Measurements from ENCODE around the gene FAR1.
"Not testable (repeated sequence)": the region's sequence is repeated elsewhere in the genome, so short reads cannot be mapped to it uniquely, and the experiment has no call there.

The FAR1 gene, protein sequence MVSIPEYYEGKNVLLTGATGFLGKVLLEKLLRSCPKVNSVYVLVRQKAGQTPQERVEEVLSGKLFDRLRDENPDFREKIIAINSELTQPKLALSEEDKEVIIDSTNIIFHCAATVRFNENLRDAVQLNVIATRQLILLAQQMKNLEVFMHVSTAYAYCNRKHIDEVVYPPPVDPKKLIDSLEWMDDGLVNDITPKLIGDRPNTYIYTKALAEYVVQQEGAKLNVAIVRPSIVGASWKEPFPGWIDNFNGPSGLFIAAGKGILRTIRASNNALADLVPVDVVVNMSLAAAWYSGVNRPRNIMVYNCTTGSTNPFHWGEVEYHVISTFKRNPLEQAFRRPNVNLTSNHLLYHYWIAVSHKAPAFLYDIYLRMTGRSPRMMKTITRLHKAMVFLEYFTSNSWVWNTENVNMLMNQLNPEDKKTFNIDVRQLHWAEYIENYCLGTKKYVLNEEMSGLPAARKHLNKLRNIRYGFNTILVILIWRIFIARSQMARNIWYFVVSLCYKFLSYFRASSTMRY

DNA sequence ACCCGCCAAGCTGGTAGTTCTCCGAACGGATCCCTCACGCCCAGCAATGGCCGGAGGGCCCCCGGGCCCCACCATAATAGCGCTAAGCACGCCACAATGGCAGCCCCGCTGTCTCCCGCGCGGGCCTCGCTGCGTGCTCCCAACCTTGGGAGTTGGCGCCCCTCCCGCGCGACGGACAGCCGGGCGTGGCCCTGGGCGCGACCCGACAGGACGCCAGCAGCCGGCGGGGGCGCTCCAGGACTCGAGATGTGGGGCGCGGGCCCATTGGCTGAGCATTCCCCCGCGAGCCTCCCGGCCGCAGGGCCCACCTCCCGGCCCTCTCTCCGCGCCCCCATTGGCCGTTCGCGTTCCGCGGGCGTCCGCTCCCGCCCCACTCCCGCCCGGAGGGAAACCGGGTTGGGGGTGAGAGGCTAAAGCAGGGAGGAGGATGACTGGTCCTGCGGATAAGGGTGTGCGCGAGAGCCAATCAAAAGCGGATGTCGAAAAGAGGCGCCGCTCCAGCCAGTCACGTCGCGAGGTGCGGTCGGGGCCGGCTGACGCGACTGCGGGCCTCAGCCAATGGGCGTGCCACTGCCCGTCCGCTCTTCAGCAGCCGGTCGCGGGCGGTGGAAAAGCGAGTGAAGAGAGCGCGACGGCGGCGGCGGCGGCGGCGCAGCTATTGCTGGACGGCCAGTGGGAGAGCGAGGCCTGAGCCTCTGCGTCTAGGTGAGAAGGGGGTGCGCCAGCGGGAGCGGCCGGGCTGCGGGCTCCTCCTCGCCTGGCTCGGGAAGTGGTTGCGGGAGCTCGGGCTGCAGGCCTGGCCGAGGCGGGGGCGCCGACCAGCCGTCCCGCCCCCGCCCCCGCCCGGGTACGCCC lies at the start of gene FAR1:
Gene FAR1 (plus strand): TSS at position 567 of the 855 bp plus-strand sequence. CDS start 26,098 bp downstream, outside the sequence.
- peak; percentile 89 to 93 for DNase-seq (ENCODE audit: low read depth in 2 of 2)

DNA sequence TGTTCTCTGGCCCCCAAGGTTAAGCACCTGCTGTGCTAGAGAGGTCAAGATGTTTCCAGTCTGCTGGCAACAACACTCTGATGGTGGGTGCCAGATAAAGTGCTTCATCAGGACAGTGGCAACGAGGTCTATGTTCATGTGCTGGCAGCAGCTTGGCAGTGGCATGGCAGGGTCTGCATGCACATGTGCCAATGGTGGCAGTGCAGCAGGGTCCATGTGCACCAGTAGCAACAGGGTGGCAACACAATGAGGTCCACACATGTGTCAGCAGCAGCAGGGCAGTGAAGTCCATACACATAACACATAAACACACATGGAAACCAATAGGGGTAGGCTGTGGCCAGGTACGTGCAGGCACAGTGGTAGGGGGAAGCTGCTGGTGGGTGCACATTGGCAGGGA lies 48.4 kb upstream of the FAR1 start:
- DNase-seq (ENCODE audit: low read depth in 2 of 2), result no peak

DNA sequence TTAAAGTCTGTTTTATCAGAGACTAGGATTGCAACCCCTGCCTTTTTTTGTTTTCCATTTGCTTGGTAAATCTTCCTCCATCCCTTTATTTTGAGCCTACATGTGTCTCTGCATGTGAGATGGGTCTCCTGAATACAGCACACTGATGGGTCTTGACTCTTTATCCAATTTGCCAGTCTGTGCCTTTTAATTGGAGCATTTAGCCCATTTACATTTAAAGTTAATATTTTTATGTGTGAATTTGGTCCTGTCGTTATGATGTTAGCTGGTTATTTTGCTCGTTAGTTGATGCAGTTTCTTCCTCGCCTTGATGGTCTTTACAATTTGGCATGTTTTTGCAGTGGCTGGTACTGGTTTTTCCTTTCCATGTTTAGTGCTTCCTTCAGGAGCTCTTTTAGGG lies 41.6 kb upstream of the FAR1 start:
- DNase-seq (ENCODE audit: low read depth in 2 of 2), result not testable (repeated sequence)

DNA sequence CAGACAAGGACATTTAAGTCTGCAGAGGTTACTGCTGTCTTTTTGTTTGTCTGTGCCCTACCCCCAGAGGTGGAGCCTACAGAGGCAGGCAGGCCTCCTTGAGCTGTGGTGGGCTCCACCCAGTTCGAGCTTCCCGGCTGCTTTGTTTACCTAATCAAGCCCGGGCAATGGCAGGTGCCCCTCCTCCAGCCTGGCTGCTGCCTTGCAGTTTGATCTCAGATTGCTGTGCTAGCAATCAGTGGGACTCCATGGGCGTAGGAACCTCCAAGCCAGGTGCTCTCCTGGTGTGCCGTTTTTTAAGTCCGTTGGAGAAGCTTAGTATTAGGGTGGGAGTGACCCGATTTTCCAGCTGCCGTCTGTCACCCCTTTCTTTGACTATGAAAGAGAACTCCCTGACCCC lies 39.8 kb upstream of the FAR1 start:
- not testable (repeated sequence) for DNase-seq (ENCODE audit: low read depth in 2 of 2)

DNA sequence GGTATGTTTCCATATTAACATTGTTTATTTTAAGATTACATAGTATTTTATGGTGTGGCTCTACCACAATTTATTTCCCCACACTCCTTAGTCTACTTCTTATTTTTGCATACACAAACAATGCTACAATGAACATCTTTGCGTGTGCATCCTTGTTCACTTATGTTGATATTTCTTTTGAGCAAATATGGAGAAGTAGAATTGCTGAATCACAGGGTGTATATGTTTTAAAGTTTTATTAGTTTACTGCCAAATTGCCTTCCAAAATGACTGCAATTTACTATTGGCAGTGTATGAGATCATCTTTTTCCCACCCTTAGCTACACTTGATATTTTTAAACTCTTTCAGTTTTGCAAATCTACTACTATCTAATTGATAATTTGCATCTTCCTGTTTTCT lies 38.7 kb upstream of the FAR1 start:
- no peak for DNase-seq (ENCODE audit: low read depth in 2 of 2)

DNA sequence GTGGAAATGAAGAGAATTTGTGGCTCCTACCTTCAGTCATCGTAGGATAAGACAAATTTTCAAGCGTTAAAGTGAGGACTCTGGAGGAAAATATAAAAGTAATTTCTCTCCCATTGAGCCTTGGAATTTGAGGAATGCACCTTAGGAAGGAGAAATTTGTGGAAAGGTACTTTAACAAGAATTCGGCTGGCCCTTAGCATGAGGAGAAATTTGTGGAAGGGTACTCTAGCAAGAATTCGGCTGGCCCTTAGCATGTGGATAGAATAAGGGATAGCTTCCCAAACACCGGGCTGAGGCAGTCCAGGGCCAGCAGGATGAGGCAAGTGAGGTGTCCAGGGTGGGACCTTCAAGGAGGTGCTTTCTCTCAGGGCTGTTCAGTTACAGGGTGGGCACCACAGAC lies 33.2 kb upstream of the FAR1 start:
- no peak for DNase-seq (ENCODE audit: low read depth in 2 of 2)

DNA sequence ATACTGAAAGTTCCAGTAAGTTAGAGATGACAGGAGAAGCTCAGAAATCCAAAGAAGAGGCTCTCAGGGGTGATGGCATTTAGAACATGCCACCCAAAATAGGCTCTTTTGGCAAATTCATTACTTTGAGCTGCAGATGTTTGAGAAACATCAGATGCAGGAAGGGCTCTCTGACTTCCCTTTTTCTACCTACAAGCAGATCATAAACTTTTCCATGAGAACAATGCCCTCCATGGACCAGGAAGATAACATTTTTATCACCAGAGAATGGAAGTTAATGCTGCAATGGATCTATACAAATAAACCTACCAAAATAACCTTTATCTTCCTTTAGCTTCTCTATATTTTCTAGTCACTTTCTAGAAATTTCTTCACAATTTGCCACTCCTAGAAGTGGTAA lies 32.7 kb upstream of the FAR1 start:
- no peak for DNase-seq (ENCODE audit: low read depth in 2 of 2)

DNA sequence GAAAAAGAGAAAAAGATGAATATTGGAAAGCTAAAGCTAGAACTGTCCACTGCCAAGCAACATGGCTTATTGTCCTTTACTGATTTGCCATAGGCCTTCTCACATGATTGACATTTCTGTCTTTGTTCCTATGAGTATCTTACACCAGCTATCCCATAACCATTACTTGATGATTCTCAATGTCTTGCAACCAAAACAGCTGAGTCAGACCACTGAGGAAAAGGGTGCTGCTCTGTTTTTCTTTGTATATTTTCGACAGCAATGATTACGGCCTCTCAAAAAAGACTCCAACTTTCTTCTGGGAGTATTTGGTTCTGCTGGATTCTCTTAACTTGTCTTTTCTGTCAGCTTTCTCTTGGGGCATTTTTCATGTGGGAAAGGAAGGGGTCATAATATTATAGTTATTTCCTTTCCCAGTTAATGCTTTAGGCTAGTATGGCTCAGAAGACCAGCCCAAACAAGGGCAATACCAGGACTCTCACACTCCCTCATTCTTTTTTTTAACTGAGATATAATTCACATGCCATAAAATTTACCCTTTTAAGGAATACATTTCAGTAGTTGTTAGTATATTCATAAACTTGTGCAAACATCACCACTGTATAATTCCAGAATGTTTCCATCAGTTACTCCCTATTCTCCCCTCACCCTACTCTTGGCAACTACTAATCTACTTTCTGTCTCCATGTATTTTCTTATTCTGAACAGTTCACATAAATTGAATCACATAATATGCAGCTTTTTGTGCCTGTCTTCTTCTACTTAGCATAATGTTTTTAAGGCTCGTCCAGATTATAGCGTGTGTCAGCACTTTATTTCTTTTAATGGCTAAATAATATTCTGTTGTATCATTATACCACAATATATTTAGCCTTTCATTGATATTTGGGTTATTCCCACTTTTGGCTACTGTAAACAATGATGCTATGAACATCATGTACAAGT lies 31.1 kb upstream of the FAR1 start:
- no peak for DNase-seq (ENCODE audit: low read depth in 2 of 2)

DNA sequence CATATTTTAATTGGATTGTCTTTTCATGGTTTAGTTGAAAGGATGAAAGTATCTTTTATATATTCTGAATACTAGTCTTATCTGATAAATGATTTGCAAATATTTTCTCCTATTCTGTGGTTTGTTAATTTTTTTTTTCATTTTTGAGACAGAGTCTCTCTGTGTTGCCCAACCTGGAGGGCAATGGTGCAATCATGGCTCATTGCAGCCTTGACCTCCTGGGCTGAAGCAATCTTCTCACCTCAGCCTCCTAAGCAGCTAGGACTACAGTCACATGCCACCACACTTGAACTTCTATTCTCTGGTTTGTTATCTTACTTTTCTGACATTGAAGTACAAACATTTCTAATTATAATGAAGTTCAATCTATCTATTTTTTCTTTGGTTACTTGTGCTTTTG lies 30.0 kb upstream of the FAR1 start:
- no peak for DNase-seq (ENCODE audit: low read depth in 2 of 2)

DNA sequence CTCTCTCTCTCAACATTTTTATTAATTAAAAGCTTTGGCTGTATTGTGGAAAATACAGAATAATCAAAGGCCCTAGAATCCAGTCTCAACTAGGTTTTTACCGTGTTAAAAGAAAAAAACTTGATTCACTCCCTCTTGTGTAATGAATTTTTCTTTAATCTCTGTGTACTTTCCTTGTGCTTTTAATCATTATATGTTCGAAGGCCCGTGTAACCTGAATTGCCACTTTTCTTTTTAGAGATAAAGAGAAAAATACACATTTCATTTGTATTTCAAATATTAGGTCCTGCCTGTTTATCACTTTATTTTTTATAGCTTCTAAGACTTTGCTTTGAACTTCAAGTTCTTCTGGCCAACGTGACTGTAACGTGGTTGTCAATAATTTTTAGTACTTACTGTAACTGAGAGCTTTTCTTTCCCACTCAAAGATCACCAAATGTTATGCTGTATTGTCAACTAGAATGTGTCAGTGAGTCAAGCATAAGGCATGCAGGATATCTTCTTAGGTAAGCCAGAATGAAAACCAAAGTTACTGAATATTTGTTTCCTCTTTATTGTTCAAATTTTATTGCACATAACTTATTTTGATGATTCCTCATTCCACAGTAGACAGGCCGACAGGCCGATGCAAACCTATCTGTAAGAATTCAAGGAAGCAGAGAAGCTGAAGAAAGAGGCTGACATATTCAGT lies 23.3 kb upstream of the FAR1 start:
- no peak for DNase-seq (ENCODE audit: low read depth in 2 of 2)

DNA sequence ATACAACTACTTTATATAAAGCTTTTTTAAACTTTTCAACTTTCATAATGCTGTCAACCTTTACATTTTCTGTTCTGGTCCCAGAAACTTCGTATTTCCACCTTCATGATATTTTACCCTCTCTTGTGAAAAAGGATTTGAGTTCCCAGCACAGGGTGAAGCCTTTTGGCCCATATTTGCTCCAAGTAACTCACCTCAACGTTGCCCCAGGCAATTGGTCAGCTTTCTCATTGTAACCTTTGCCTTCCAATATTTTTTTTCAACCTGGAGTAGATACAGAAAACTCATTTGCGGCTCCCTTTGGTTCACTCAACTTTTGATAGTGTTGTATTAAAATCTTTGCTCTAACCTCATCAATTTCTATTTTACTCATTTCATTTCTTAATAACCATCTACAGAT lies 21.1 kb upstream of the FAR1 start:
- no peak for DNase-seq (ENCODE audit: low read depth in 2 of 2)

DNA sequence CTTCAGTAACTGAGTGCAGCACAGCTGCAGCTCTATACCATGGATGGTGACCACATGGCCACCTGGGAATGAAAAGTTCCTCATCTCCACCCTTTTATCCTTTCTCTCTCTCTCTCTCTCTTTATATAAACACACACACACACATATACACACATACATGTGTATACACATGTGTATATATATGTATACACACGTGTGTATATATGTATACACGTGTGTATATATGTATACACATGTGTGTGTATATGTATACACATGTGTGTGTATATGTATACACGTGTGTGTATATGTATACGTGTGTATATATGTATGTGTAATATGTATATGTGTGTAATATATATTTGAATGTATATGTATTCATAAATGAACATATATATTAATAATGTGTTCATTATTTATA lies 18.8 kb upstream of the FAR1 start:
- no peak for DNase-seq (ENCODE audit: low read depth in 2 of 2)

DNA sequence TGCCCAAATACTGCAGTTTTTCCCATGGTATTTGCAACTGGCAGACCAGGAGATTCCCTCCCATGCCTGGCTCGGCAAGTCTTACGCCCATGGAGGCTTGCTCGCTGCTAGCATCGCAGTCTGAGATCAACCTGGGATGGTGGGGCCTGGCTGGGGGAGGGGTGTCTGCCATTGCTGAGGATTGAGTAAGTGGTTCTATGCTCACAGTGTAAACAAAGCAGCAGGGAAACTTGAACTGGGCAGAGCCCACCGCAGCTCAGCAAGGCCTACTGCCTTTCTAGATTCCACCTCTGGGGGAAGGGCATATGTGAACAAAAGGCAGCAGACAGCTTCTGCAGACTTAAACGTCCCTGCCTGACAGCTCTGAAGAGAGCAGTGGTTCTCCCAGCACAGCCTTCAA lies 17.0 kb upstream of the FAR1 start:
- DNase-seq (ENCODE audit: low read depth in 2 of 2), result not testable (repeated sequence)

DNA sequence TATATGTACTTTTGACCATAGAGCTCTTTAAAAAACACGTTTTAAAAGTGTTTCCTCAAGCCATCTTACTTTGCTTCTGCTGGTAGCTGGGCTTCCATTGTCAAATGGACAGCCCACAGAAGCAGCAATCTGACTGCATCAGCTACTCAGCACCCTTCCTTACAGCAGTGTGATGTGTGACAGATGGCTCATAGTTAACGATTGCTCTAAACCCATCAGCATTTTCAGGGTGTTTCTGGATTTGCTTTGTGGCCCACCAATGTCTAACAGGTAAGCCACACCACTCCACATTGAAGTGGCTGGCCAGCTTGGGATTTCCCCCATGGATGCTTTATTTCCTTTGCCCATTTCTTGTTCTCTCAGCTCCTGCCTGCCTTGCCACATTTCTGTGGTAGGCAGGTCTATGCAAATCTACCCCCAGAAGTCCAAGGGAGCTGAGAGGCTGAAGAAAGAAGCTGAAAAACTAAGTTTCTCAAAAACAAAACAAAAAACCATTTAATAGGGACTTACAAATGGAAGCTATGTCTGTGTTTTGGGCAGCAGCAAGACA lies 7.3 kb upstream of the FAR1 start:
- DNase-seq (ENCODE audit: low read depth in 2 of 2), result no peak

DNA sequence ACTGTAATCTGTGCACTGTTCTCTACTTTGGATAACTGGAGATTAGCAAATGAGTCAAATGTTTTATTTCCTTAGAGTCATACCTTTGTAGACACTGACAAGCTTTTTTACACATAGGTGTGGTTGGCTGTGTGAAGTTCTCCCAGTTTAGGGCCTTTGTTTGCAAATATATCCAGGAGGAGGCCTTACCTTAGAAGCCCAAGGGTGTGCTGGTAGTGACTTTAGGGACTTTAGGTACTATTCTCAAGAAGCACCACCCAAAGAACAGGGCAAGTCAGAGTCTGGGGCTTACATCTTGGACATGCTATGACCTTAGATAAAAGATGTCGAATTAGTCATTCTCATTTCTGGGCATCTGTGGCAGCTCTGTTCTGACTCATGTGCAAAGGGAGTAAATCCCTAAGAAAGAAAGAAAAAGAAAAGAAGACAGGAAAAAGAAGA lies 4.8 kb upstream of the FAR1 start:
- no peak for DNase-seq (ENCODE audit: low read depth in 2 of 2)

DNA sequence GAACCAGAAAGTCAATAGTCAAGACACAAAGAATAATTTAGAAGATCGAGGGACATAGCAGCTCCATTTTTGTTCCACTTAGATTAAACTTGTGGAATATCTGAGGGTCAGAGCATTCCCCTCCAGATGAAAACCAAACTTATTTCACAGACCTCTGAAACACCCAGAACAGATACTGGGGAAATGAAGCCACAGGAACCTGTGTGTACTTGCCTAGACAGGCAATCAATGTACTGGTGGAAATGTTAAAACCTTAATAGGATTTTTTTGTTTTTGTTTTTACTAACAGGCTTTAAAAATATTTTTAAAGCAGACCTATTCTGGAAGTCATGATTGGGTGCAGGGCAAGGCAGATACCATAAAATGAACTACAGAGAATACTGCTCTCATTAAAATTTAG lies 4.1 kb upstream of the FAR1 start:
- no peak for DNase-seq (ENCODE audit: low read depth in 2 of 2)

DNA sequence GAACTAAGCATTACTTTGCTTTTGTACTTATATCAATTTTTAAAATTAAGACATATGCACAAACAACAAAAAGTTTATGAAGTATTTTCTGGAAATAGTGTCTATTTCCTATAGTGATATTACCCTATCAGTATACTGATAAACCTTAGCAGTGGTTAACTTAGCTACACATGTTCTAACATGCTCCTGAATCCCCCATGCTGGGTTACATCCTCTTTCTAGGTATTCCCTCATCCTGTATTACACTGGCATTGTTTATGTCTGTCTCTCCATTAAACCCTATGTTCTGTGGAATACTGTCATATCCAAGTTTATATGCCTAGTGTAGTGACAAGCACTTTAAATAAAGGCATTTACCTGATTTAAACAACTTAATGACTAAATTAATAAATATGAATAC lies 1.8 kb upstream of the FAR1 start:
- no peak for DNase-seq (ENCODE audit: low read depth in 2 of 2)

DNA sequence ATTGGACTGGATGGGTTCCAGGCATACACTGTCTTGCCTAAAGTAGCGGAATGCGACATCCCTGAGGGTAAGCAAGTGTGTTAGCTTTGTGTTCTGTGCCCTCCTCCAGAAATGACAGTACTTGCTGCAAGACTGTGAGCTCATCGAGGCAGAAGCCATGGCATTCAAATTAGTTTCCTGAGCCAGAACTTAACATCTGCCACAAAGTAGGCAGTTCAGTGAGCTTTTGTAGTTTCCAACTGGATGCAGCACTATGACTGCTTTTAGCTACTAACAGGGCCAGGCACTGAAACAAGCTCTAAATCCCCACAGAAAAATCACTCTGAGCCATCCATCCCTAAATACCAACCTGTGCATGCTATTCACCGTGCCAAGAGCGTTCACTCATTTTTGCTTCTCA lies 1.2 kb upstream of the FAR1 start:
- no peak for DNase-seq (ENCODE audit: low read depth in 2 of 2)

DNA sequence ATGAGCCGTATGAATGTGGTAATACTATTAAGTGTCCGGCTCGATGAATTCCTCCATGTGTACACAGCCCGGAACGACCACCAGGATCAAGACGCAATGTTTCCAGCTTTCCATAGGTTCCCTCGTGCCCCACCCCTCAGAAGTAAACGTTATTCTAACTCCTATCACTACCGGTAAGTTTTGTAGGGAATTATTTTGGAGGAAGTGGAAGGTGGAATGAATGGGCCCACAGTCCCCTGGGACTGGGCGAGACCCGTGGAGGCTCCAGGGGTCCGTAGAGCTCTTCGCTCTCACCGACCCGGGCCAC lies 720 bp upstream of the FAR1 start:
- no peak for DNase-seq (ENCODE audit: low read depth in 2 of 2)

DNA sequence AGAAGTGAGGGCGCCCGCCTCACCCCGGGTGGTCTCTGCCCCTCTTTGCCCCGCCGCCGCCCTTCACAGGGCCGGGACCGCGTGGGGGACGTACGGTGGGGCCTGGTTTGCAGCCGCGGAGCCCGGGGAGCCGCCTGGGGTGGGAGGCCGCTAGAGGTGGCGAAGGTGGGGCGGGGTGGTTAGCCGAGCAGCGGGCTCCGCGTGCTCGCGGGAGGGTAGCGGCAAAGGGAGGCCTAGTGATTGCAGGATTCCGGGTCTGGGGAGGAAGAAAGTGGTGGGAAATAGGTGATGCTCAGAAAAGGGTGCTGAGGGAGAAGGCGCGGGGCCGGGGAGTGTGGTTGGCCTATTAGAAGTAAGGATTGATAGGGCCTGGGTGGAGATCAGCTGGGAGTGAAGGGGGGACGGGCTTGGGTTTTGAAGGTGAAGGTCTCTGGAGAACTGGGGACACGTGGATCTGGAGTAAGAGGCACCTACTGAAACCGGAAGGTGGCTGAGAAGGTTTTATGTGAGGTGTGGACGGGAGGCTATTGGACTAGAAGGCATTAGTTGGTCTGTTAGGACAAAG lies 571 bp downstream of the FAR1 start:
- peak; percentile 19 to 46 for DNase-seq (ENCODE audit: low read depth in 2 of 2)
